Pancreas (tissue), 10 donors: ENCODE results near the gene SMURF2. TPM values are rescaled to one million over a fixed set of nuclear protein-coding genes. Genes with fewer than 3 reads are reported as not detected.

Source experiments
- ATAC-seq, 4 donors: fragments of 200-7000 bp; cut with Tn5 transposase; one replicate each; pipeline versions ENCODE4 v1.8.0 to v1.9.1; 2020; ENCODE audit warnings: mild to moderate bottlenecking in 4 of 4, moderate library complexity in 4 of 4
- DNase-seq, 6 donors: peaks; one replicate each; pipeline ENCODE4 v3.0.0-alpha.2; 2020
- FAIRE-seq: peaks from 2 replicates; lab custom pipeline; 2012; peaks lifted over from hg19 to GRCh38; lab: Jason Lieb, UNC
- H3K27ac ChIP-seq, 4 donors: fragments of 200-600 bp; sonication (generic); 1 replicate in 3 of 4; 2 replicates in 1 of 4; pipeline versions ENCODE4 v1.5.0 to v1.8.0; 2020
- H3K27me3 ChIP-seq, 4 donors: fragments of 200-600 bp; one replicate each; pipeline ENCODE4 v1.8.0; 2021
- H3K36me3 ChIP-seq, 3 donors: fragments of 200-600 bp; sonication (generic) in 1 of 3; one replicate each; pipeline versions ENCODE4 v1.5.0 to v1.8.0; 2020 to 2021
- H3K4me1 ChIP-seq, 3 donors: fragments of 200-600 bp; one replicate each; pipeline ENCODE4 v1.8.0; 2021
- H3K4me3 ChIP-seq, 4 donors: fragments of 200-600 bp; sonication (generic) in 2 of 4; one replicate each; pipeline versions ENCODE4 v1.5.0 to v1.8.0; 2020 to 2021
- H3K9me3 ChIP-seq, 4 donors: fragments of 200-600 bp; one replicate each; pipeline ENCODE4 v1.8.0; 2021
- CTCF ChIP-seq, 4 donors: fragments of 200-600 bp; sonication (generic) in 3 of 4; IDR thresholded peaks; one replicate each; pipeline versions ENCODE4 v1.5.0 to v1.8.0; 2021; ENCODE audit warnings: antibody characterized with exemption in 4 of 4
- WGBS, 2 donors: extraction: QIAGEN DNeasy Blood & Tissue Kit; methylation state at CpG; one replicate each; pipeline ENCODE4 v1.1.7; 2013; 5-methylcytosine and 5-hydroxymethylcytosine counted together
- intact Hi-C, 3 donors: fragments of 100-400 bp; cut with DNase I; formaldehyde crosslinking; loops; one replicate each; pipeline versions ENCODE4 v1.11.1 to v1.14.2; 2022
- polyA plus RNA-seq, 2 donors: library from polyadenylated mRNA; stranded (reverse); fragments of 200-250 nt; gene quantifications; one replicate each; pipeline ENCODE4 v1.2.3, GENCODE V29; 2013
- total RNA-seq, 6 donors: library from RNA; stranded (reverse); fragmentation: NEBNext Ultra II Directional in 4 of 6; extraction: Animal tissue kit (Norgen Biotek cat#: 25700) in 4 of 6; gene quantifications; one replicate each; pipeline versions ENCODE4 v1.2.1 to v1.2.4, GENCODE V29; 2021 to 2023
- donor health status: healthy with polysubstance abuse.
- donor health status: DM: no; HTN: no; CAD: no; lungs with moderate emphysema.
- donor health status: DM: no; HTN: no; CAD: no.
- donor health status: control.
- donor health status: control.
- donor health status: Bipolar disorder and iron deficiency.
- donor health status: DM: yes; HTN: yes; CAD: no.
- donor health status: DM: no; HTN: no; CAD: no.
- donor health status: DM: no; HTN: no; CAD: no.
- donor health status: DM: yes; HTN: yes; CAD: no.

Gene SMURF2
- total and polyA plus RNA-seq, 8 donors, result 3.0 to 17.1 (median 8.0) TPM

GRCh38 chr17:64599827-64600226, 62.3 kb downstream of the SMURF2 start:
- DNase-seq, result no peak
- FAIRE-seq, result no peak
- WGBS, 2 donors, result 72 to 79% methylated on average over 1 of the region's 1 CpG
- TF ChIP-seq CTCF (IDR thresholded peaks at IDR 0.05), result no peak
- Histone ChIP-seq H3K36me3 (peaks cover 0 to under 1% (median 0%) of the 10 kb centered on the region in 3 donors), H3K9me3 (no peaks in the 10 kb centered on the region), H3K27ac (no peak overlapping the region), H3K4me3 (no peak overlapping the region), H3K27me3 (no peaks in the 10 kb centered on the region), H3K4me1 (peaks cover 0 to 4% (median 0%) of the 10 kb centered on the region in 3 donors)
- intact Hi-C loops, result no loop called here
- ATAC-seq, result no peak

- no peak for TF ChIP-seq CTCF (IDR thresholded peaks at IDR 0.05)
- Histone ChIP-seq H3K27me3 (no peaks in the 10 kb centered on the region), H3K36me3 (peaks cover 0 to 5% (median 0%) of the 10 kb centered on the region in 3 donors), H3K9me3 (no peaks in the 10 kb centered on the region), H3K4me3 (no peak overlapping the region), H3K27ac (no peak overlapping the region), H3K4me1 (peaks cover 0 to 4% (median 0%) of the 10 kb centered on the region in 3 donors)
- FAIRE-seq (no peak), ATAC-seq (peak in 2 of 4 donors; percentile 46 to 65), DNase-seq (no peak)
- 88 to 91% methylated on average over 10 of the region's 10 CpGs for WGBS, 2 donors
- intact Hi-C loops, result no loop called here
Observed at GRCh38 chr17:64599187-64599676, 62.9 kb downstream of the SMURF2 start.

GRCh38 chr17:64598672-64599071, 63.4 kb downstream of the SMURF2 start:
- 66 to 87% methylated on average over 2 of the region's 2 CpGs for WGBS, 2 donors
- intact Hi-C loops, result no loop called here
- ATAC-seq (no peak), FAIRE-seq (no peak), DNase-seq (no peak)
- Histone ChIP-seq H3K9me3 (no peaks in the 10 kb centered on the region), H3K27me3 (no peaks in the 10 kb centered on the region), H3K27ac (no peak overlapping the region), H3K4me1 (peaks cover 0 to 4% (median 0%) of the 10 kb centered on the region in 3 donors), H3K4me3 (no peak overlapping the region), H3K36me3 (peaks cover 0 to 5% (median 0%) of the 10 kb centered on the region in 3 donors)
- no peak for TF ChIP-seq CTCF (IDR thresholded peaks at IDR 0.05)

- intact Hi-C loops, result no loop called here
- Histone ChIP-seq H3K4me3 (no peak overlapping the region), H3K27ac (no peak overlapping the region), H3K9me3 (no peaks in the 10 kb centered on the region), H3K4me1 (peaks cover 0 to 4% (median 0%) of the 10 kb centered on the region in 3 donors), H3K36me3 (peaks cover 0 to 9% (median 4%) of the 10 kb centered on the region in 3 donors), H3K27me3 (no peaks in the 10 kb centered on the region)
- FAIRE-seq (no peak), DNase-seq (no peak), ATAC-seq (no peak)
- WGBS, 2 donors, result 92 to 100% methylated on average over 1 of the region's 1 CpG
- TF ChIP-seq CTCF (IDR thresholded peaks at IDR 0.05), result no peak
Observed at GRCh38 chr17:64596988-64597387, 65.1 kb downstream of the SMURF2 start.

- Histone ChIP-seq H3K27ac (no peak overlapping the region), H3K9me3 (no peaks in the 10 kb centered on the region), H3K4me1 (peaks cover 0 to 4% (median 0%) of the 10 kb centered on the region in 3 donors), H3K27me3 (no peaks in the 10 kb centered on the region), H3K36me3 (peaks cover 0 to 9% (median 4%) of the 10 kb centered on the region in 3 donors), H3K4me3 (no peak overlapping the region)
- WGBS, 2 donors, result 77 to 78% methylated on average over 2 of the region's 2 CpGs
- intact Hi-C loops, result no loop called here
- TF ChIP-seq CTCF (IDR thresholded peaks at IDR 0.05), result no peak
- FAIRE-seq (no peak), DNase-seq (no peak), ATAC-seq (no peak)
Observed at GRCh38 chr17:64596439-64596838, 65.7 kb downstream of the SMURF2 start.
